Measurements from ENCODE around the gene URI1. TPM values are rescaled to one million over a fixed set of nuclear protein-coding genes. Genes with fewer than 3 reads are reported as not detected.

URI1 gene
- total RNA-seq, 1 donor from 2014 or later, result 53.4 TPM

DNA sequence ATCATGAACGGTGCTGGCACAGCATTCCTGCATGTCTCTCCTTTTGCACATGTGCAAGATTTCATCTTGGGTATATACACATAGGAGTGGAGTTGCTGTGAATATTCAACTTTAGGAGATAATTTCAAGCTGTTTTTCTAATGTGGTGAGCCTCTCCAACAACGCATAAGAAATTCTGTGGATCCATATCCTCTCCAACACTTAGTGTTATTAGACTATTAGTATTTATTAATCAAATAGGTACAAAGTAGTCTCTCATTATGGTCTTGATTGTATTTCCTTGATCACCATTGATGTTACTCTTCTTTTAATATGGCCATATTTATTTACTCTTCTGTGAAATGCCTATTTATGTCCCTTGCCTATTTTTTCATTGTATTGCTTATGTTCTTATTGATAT lies 114.5 kb downstream of the URI1 start:
- no peak for DNase-seq (ENCODE audit: low spot score)

DNA sequence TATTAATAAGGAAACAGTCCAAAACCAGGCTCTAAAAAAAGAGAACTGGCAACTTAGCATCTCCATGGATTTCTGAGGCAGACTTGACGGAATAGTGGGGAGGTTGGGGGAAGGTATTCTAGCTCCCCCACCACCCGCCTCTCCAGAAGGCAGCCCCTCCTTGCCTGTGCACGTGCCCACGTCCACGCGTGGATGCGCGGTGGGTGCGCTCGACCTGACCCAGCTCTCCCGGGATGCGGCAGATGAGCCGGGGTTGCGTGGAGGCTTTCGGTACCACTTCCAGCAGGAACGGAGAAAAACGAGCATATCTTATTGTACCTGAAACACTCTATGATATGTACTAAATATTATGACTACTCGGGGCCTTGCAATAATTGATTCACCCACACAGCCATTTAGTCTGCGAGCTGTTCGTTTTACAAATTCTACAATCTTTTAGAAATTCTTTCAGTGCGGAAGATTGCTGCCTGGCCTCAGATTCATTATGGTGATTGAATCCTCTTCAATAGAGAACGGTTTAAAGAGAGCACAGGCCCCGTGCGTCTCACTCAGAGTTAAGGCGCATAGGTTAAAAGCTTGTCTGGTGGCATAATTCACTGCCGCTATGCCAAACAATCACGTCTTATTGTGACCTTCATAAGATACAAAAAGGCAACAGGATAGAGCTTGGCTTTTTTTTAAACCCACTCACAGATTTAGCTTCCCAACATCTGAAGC lies 117.9 kb downstream of the URI1 start:
- no peak for DNase-seq (ENCODE audit: low spot score)

DNA sequence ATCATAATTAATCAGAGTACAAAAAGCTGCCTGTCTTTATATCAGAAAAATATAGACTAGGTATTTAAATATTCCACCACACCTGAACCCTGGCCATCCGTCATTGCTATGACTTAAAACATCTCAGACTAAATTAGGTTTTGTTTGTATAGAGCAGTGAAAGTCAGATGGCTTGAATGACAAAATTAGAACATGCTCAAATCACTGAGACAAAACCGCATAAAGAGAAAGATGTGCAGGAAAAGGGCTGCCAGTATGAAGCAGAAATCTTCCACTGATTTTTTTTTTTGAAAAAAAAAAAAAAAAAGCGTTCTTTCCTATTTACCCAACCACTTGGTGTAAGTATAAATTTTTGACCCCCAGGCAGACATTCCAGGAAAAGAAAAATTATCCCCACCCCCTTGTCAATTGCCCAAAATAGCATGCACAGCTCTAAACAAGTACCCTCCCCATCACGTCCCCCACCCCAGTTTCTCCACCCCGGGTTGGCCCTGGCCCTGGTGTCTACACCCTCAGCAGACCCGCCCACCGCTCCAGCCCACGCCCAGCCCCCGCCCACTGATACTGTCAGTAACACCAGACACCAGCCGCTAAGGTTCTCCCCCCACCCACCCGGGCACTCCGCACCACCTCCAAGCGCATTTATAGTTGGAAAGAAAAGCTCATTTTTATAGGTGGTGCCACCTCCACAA lies 118.6 kb downstream of the URI1 start:
- no peak for DNase-seq (ENCODE audit: low spot score)

DNA sequence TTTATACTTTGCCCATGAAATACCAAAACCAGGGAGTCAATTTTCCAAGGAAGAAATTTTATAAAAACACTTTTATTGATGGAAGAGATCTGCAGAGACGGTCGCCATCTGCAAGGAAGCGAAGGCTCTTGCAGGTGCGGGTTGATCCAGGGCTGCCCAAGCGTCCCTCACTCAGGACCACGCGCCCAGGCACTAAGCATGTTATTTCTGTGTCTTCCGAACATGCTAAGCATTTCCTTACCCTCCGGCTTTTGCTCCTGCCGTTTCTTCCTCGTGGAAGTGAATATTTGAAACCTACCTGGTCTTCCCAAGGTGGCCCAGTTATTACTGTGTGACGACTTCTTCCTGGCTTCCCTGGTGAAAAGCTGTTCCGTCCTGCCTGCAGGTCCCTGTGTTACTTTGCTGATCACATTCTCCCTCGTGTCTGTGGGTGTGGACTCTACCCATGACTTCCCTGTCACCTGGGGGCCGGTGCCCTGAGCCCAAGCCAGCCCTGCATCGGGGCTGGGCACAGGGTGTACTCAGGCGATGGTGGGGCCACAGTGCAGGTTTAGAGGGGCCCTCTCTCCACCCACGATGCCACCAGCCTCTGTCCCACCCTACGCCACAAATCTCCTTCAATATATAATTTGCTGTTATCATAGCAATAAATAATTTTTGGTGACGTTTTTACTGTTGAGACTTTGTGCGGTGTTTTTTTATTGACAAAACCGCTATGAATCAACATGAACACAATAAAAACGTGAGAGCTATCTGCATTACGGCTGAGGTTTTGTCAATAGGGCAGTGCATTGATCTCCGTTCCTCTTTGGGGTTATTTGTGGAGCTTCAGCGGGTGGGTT lies 119.4 kb downstream of the URI1 start:
- DNase-seq (ENCODE audit: low spot score), result no peak

DNA sequence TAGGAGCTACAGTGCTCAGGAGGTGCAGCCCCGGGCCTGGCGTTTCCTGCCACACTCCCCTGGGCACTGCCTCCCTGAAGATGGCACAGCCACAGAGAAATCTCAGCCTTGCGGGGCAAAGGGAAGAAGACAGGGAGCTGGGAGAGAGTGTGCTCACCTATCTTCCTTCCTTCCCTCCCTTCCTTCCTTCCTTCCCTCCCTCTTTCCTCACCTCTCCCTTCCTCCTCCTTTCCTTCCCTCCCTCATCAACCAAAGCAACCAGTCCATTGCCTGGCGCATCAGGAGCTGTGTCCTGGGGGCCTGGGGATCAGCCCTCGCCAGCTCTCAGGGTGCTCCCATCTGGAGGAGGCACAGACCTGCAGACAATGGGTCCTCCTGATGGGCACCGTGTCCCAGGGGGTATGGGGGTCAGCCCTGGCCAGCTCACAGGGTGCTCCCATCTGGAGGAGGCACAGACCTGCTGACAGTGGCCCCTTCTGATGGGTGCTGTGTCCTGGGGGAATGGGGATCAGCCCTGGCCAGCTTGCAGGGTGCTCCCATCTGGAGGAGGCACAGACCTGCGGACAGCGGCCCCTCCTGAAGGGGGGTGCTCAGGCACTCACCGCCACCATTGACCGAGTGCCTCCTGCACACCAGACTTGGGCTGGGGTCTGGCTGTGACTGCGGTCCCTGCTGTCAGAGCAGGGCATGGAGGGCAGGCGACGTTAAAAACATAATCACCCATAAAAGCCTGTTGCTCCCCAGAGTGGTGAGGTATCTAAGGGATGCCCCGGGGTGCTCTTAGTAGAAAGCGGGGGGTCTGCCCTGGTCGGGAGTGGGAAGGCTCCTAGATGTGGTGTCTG lies 120.2 kb downstream of the URI1 start:
- DNase-seq (ENCODE audit: low spot score), result no peak

DNA sequence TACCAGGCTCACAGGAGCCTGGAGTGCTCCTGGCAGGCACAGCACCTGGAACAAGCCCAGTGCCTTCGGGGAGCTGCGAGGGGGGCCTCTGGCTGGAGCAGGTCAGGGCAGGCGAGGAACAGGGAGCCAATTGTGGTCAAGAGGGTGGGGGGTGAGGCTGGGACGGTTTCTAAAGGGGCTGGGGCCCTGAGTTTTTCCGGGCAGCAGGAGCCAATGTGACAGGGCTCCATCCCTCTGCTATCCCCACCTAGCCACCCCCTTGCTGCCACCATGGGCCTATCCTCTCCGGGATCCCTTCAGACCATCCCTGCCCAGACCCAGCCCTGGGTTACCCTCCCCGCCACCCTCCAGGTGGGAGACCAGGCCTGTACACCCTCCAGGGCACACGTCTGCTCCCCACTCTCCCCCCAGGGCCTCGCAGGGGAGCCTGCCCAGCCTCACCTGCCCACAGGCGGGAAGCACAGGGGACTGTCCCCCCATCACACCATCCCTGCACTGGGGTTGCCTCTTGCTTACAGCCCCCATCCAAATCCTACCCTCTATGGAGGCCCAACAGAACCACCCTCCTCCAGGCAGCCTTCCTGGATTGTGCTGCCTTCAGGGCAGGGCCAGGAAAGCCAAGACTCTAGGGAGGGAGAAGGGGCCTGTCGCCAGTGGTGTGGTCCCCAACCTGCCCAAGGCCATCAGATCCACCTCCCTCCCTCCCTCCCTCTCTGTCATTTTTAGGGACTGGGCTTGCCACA lies 121.0 kb downstream of the URI1 start:
- no peak for DNase-seq (ENCODE audit: low spot score)

DNA sequence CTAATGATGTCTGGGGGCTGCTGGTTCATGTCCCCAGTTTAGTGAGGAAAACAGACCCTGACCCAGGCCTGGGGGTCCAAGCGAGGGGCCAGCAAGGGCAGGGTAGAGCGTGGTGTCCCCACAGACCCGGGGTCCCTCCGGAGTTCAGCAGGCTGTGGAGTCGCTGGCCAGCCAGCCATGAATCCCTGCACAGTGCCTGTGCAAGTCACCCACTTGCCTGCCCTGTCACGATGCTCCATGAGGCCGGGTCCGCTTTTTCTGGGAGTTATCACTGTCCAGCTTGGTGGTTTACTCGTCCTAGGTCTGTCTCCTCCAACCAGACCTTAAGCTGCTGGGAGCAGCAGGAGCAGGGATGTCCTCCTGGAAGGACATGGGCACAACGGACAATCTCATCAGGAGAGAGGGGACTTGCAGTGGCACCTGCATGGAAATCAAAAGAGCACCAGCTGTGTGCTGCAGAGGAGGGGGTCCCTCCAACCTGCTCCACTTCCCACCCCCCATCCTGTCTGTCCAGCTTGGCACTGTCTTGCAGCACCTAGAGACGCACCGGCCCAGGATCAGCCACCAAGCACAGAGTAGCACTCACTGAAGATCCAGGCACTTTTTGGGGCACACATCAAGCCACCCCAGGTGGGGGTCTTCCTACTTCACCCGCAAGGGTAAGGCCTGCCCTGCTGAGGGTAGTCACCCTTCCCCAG lies 121.8 kb downstream of the URI1 start:
- DNase-seq (ENCODE audit: low spot score), result no peak

DNA sequence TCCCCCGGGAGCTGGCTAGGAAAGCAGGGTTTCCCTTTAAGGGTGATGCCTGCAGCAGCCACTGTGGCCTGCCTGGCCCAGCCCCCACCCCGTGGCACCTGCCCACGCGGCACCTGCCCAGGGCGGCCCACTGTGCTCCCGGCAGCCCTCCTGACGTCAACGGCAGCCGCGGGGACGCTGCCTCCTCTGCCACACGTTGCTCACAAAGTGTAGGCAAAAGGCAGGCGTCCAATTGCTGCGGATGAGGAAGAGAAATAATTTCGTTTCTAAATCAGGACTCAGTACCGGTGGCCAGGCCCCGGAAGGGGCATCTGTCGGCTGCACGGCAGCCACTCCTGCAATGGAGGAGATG lies 122.3 kb downstream of the URI1 start:
- no peak for DNase-seq (ENCODE audit: low spot score)

DNA sequence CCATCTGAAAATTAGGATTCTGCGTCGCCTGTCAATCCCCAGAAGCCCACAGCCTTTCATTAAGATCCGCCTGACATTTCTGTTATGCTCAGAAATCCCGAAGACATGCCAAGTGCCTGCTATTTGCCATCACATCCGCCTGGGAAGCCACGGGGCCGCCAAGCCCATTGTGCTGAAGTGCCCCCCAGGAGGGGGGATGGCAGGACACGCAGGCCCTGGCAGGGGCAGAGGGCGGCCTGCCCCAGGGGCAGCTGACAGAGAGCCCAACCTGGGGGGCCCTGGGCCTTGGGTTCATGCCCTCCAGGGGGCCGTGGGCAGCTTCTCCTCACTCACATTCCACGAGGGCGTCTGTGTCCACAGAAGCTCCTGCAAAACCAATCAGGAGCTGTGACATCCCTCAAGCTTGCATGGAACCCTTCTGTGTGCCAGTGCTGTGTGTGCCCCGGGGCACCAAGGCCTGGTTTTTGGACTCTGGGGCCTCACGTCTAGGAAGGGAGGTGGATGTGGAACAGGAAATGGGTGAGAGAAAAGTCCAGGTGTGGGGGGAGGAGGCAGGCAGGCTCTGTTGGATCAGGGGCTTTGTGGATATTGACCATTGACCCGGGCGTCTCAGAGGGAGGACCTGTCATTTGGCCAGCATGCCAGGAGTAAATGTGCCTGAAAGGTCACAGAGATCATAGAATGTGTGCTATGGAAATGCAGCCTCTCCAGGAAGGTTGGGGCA lies 122.9 kb downstream of the URI1 start:
- no peak for DNase-seq (ENCODE audit: low spot score)

DNA sequence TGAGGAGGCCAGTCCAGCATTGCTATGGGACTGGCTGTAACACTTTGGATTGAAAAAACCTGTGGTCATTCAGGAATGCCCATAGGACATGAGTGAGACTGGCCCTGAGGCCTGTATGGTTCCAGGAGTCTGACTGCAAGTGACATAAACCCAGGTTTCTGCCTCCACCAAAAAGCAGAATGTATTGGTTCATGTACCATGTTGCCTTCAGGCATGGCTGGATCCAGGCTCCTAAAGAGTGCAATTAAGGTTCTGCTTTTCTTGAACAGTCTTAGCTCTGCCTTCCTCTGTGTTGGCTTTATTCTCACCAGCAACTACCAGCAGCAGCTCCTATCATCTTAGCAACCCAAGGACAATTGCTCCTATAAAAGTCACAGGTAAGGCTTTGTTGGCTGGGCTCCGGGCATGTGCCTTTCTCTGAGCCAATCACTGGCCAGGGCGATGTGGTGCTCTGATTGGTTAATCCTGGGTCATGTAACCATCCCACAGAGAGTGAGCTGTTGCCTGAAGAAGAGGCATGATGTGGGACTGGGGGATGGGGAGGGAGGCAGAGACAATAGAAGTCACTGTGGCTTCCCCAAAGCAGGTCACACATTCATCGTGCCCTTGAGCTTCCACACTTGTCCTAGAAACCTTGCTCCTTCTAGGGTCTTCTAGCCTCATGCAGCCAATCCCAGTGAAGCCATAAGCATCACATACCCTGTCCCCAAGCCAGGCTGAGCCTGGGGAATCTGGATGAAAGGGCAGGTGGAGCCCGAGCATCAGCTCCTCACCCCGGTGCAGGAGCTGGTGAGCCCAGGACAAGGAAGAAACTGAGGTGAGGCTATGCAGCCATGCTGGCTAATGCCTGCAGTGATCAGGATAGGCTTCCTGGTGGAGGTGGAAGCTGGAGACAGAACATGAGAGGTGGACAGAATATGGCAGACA lies 123.9 kb downstream of the URI1 start:
- no peak for DNase-seq (ENCODE audit: low spot score)

Other genes with a start within 250 kb of the URI1 start
- gene C19orf12, start 227.0 kb upstream of the URI1 start, total RNA-seq (ENCODE audit: insufficient read depth, low replicate concordance), result 17.3 TPM
- gene CCNE1, start 130.2 kb upstream of the URI1 start, total RNA-seq (ENCODE audit: insufficient read depth, low replicate concordance), result 2.6 TPM

Data from umbilical cord (tissue), 2 donors.